ENCODE results near the gene DOCK10.

DOCK10 gene

GRCh38 chr2:224931956-224932355 is 110.3 kb downstream of the DOCK10 start:
- no peak for TF ChIP-seq CTCF (IDR thresholded peaks at IDR 0.05)
- H3K27ac ChIP-seq, result peak overlapping the region; percentile 64
- no peaks in the 10 kb centered on the region for H3K36me3 ChIP-seq
- H3K4me3 ChIP-seq (ENCODE audit: low read depth in 1 of 2, low read length in 1 of 2), result no peak overlapping the region
- H3K4me1 ChIP-seq (ENCODE audit: control insufficient read depth in 1 of 2, insufficient read depth in 1 of 2, low read depth in 1 of 2, low read length in 1 of 2), result peaks cover 30 to 56% of the 10 kb centered on the region in 2 experiments
- H3K27me3 ChIP-seq, result no peaks in the 10 kb centered on the region
- H3K9me3 ChIP-seq, result no peaks in the 10 kb centered on the region

- H3K4me1 ChIP-seq (ENCODE audit: control insufficient read depth in 1 of 2, insufficient read depth in 1 of 2, low read depth in 1 of 2, low read length in 1 of 2), result peaks cover 30 to 66% of the 10 kb centered on the region in 2 experiments
- H3K27me3 ChIP-seq, result no peaks in the 10 kb centered on the region
- H3K9me3 ChIP-seq, result no peaks in the 10 kb centered on the region
- TF ChIP-seq CTCF (IDR thresholded peaks at IDR 0.05), result no peak
- no peaks in the 10 kb centered on the region for H3K36me3 ChIP-seq
- no peak overlapping the region for H3K4me3 ChIP-seq (ENCODE audit: low read depth in 1 of 2, low read length in 1 of 2)
- H3K27ac ChIP-seq, result peak overlapping the region; percentile 64
These were observed 111.3 kb downstream of the DOCK10 start for GRCh38 chr2:224930990-224931389.

- no peaks in the 10 kb centered on the region for H3K36me3 ChIP-seq
- no peaks in the 10 kb centered on the region for H3K27me3 ChIP-seq
- peak overlapping the region; percentile 64 for H3K27ac ChIP-seq
- TF ChIP-seq CTCF (IDR thresholded peaks at IDR 0.05), result no peak
- no peaks in the 10 kb centered on the region for H3K9me3 ChIP-seq
- H3K4me3 ChIP-seq (ENCODE audit: low read depth in 1 of 2, low read length in 1 of 2), result no peak overlapping the region
- peaks cover 30 to 67% of the 10 kb centered on the region in 2 experiments for H3K4me1 ChIP-seq (ENCODE audit: control insufficient read depth in 1 of 2, insufficient read depth in 1 of 2, low read depth in 1 of 2, low read length in 1 of 2)
These were observed 112.1 kb downstream of the DOCK10 start for GRCh38 chr2:224930124-224930523.

- Histone ChIP-seq H3K4me1 (ENCODE audit: control insufficient read depth in 1 of 2, insufficient read depth in 1 of 2, low read depth in 1 of 2, low read length in 1 of 2) (peaks cover 30 to 67% of the 10 kb centered on the region in 2 experiments), H3K4me3 (ENCODE audit: low read depth in 1 of 2, low read length in 1 of 2) (no peak overlapping the region), H3K27ac (peak overlapping the region; percentile 74), H3K27me3 (no peaks in the 10 kb centered on the region), H3K9me3 (no peaks in the 10 kb centered on the region), H3K36me3 (no peaks in the 10 kb centered on the region)
- no peak for TF ChIP-seq CTCF (IDR thresholded peaks at IDR 0.05)
These were observed 112.8 kb downstream of the DOCK10 start for GRCh38 chr2:224929512-224929911.

GRCh38 chr2:224927646-224928173 is 114.6 kb downstream of the DOCK10 start:
- H3K4me1 ChIP-seq (ENCODE audit: control insufficient read depth in 1 of 2, insufficient read depth in 1 of 2, low read depth in 1 of 2, low read length in 1 of 2), result peaks cover 30 to 66% of the 10 kb centered on the region in 2 experiments
- H3K4me3 ChIP-seq (ENCODE audit: low read depth in 1 of 2, low read length in 1 of 2), result peak overlapping the region; percentile 5 to 38
- H3K9me3 ChIP-seq, result no peaks in the 10 kb centered on the region
- no peak for TF ChIP-seq CTCF (IDR thresholded peaks at IDR 0.05)
- H3K27me3 ChIP-seq, result no peaks in the 10 kb centered on the region
- H3K36me3 ChIP-seq, result no peaks in the 10 kb centered on the region
- peak overlapping the region; percentile 74 for H3K27ac ChIP-seq

Measured in neutrophil (primary cell).